NB4 (cell line): ENCODE data around the gene PPP1R1B.

Experiments used
- DNase-seq: peaks from one replicate; pipeline ENCODE4 v3.0.0; 2010; ENCODE audit warnings: low read depth
- H3K4me3 ChIP-seq: one replicate; pipeline ENCODE4 v1.5.1; 2011; ENCODE audit warnings: mild to moderate bottlenecking, low read depth, low read length, moderate library complexity
- CTCF ChIP-seq: IDR thresholded peaks from one replicate; pipeline ENCODE4 v1.5.1; 2012; ENCODE audit warnings: low read depth, low read length
- MYC ChIP-seq: IDR thresholded peaks from 2 replicates; pipeline ENCODE4 v1.6.1; 2011; ENCODE audit warnings: low read depth, low read length
- POLR2A ChIP-seq: IDR thresholded peaks from 2 replicates; pipeline ENCODE4 v1.6.1; 2011; ENCODE audit warnings: mild to moderate bottlenecking; ENCODE audit not compliant: insufficient read length; ENCODE audit errors: extremely low read depth
- TF ChIP-seq, protein P1 (sequence below): IDR thresholded peaks from 2 replicates; pipeline ENCODE4 v1.6.1; 2011; ENCODE audit warnings: low read depth, low read length

Gene PPP1R1B

GRCh38 chr17:39602533-39603303 lies 24.0 kb upstream of the PPP1R1B start:
- TF ChIP-seq MYC = no peak
- no peak for TF ChIP-seq POLR2A
- TF ChIP-seq, protein P1, sequence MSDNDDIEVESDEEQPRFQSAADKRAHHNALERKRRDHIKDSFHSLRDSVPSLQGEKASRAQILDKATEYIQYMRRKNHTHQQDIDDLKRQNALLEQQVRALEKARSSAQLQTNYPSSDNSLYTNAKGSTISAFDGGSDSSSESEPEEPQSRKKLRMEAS = no peak
- TF ChIP-seq CTCF = no peak
- no peak overlapping the region for H3K4me3 ChIP-seq
- no peak for DNase-seq

DNA sequence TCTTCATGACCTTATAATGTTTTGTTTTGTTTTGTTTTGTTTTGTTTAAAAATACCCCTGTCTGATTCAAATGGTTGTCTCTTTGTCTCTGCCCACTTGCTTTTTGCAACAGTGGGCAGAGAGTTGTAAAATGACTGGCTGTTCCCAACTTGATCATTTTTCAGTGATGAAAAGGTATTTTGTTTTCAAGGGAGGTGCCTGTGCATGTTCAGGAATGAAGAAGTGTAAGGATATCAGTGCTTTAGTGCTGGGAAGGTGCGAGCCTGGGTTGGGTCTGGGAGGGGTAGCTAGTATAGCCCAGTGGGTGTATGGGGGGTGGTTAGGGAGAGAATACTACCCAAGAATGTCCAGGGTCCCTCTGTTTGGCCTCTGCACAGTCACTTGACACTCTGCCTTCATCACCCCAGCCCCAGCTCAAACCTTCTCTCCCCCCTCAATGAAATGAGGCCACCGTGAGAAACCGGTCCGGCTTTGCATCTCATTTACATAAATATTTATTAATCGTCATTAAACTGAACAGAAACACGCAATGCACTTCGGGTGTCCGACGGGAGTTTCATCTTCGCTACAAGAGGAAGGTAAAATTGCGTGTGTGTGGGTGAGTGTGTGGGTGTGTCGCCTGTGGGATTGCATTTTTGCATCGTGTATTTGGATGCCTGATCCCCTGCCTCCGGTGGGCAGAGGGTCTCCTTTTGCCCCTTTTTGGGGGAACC lies 23.3 kb upstream of the PPP1R1B start:
- DNase-seq = no peak
- H3K4me3 ChIP-seq = no peak overlapping the region
- TF ChIP-seq POLR2A = no peak
- TF ChIP-seq MYC = no peak
- no peak for TF ChIP-seq CTCF
- TF ChIP-seq, protein P1 = no peak

DNA sequence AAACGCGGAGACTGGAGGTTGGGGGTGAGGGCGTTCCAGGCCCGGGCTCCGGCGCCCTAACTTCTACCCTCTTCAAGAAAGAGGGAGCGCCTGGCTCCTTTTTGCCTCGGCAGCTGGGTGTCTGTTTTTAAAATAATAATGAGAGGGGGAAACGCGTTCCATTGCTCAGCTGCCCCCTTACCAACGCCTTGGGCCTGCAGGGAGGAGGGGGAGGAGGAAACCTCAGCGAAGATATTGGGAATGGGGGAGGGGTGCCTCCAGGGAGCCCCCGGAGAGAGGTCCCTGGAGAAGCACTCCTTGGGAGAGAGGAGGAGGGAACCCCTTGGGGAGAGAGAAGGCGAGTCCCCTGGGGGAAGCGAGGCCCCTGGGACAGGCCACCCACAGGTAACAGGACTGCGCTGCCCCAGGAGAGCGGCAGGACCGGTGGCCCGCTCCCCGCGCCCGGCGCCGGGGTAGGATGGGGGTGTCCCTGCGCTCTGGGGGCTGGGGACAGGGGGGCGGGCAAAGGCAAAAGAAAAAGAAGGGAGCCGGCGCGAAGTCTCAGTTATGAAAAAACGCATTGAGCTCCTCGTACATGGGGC lies 21.8 kb upstream of the PPP1R1B start:
- TF ChIP-seq, protein P1 = no peak
- TF ChIP-seq MYC (no peak), CTCF (no peak), POLR2A (no peak)
- H3K4me3 ChIP-seq = no peak overlapping the region
- no peak for DNase-seq

DNA sequence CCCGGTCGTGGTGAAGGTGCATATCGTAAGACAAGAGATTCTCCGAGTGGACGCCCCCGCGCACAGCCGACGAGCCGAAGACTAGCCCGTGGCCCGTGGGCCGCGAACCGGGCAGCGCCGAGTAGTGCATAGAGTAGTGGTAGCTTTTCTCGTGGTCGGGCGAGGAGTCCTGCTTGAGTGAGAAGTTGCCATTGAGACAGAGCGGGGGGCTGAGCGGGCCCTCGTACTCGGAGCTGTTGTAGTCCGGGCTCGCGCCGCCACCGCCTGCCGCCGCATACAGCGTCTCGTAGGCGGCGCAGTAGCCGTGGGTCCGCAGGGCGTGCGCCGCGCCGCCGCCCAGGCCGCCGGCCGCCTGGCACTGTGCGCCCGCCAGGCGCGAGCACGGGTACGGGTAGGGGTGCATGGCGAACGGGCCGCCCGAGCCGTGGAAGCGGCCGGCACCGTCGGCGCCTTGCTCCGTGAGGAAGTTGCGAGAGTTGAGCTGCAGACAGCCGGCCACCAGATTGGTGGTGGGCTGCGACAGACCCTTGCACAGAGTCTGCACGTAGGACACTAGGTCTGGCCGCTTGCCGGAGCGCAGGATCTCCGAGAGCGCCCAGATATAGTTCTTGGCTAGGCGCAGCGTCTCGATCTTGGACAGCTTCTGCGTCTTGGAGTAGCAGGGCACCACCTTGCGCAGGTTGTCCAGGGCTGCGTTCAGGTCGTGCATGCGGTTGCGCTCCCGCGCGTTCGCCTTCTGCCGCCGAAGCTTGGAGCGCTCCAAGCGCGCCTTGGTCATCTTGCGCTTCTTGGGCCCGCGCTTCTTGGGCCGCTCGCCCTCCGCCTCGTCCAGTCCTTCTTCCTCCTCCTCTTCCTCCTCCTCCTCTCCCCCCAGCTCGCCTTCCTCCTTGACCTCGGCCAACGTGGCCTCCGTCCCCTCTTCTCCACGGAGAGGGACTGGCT lies 21.0 kb upstream of the PPP1R1B start:
- TF ChIP-seq CTCF = no peak
- no peak for TF ChIP-seq MYC
- no peak for TF ChIP-seq POLR2A
- TF ChIP-seq, protein P1 = no peak
- no peak for DNase-seq
- H3K4me3 ChIP-seq = no peak overlapping the region

DNA sequence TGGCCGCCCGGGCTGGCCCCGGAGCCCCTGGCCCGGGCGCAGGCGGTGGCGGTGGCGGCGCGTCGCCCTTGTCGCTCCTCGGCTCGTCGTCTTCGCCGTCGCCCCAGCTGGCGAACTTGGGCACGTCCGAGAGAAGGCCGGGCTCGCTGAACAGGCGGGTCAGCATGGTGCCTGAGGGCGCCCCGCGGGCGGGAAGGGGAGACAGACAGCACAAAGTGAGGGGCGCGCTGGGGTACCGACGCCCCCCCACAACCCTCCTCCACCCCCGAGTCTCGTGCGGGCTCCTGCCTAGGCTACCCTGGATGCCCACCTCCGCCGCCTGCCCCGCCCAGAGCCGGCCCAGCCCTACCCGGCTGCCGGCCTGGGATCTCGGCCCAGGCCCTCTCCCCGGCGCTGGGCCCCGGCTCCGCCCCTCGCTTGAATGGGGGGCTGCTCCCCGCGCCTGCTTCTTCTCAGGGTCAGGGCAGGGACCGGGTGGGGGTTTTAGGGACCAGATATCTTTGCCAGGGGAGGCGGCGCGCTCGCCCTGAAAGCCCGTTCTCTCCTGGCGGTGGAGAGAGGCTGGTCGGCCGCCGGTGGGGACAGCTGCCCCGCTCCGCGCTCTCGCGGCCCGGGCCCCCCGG lies 20.2 kb upstream of the PPP1R1B start:
- DNase-seq = no peak
- TF ChIP-seq POLR2A = no peak
- TF ChIP-seq, protein P1 = no peak
- TF ChIP-seq MYC = no peak
- TF ChIP-seq CTCF = no peak
- no peak overlapping the region for H3K4me3 ChIP-seq
